GM12864 (cell line): ENCODE results near the gene TP53BP1.
"Not testable (repeated sequence)": the region's sequence is repeated elsewhere in the genome, so short reads cannot be mapped to it uniquely, and the experiment has no call there.

Experiments used
- DNase-seq: peaks from one replicate; pipeline ENCODE4 v3.0.0-alpha.2; 2011; ENCODE audit warnings: low read depth
- H3K4me3 ChIP-seq: 2 replicates; pipeline ENCODE4 v1.5.1; 2011; ENCODE audit warnings: mild to moderate bottlenecking, low read depth, low read length, control low read depth
- TF ChIP-seq, protein P1 (sequence below): IDR thresholded peaks from 2 replicates; pipeline ENCODE4 v1.5.1; 2011; ENCODE audit warnings: low read depth, mild to moderate bottlenecking, moderate library complexity, low read length, control low read depth, inconsistent platforms; ENCODE audit errors: missing control alignments

TP53BP1 gene

GRCh38 chr15:43406189-43406588 lies 86.8 kb downstream of the TP53BP1 start:
- TF ChIP-seq, protein P1, sequence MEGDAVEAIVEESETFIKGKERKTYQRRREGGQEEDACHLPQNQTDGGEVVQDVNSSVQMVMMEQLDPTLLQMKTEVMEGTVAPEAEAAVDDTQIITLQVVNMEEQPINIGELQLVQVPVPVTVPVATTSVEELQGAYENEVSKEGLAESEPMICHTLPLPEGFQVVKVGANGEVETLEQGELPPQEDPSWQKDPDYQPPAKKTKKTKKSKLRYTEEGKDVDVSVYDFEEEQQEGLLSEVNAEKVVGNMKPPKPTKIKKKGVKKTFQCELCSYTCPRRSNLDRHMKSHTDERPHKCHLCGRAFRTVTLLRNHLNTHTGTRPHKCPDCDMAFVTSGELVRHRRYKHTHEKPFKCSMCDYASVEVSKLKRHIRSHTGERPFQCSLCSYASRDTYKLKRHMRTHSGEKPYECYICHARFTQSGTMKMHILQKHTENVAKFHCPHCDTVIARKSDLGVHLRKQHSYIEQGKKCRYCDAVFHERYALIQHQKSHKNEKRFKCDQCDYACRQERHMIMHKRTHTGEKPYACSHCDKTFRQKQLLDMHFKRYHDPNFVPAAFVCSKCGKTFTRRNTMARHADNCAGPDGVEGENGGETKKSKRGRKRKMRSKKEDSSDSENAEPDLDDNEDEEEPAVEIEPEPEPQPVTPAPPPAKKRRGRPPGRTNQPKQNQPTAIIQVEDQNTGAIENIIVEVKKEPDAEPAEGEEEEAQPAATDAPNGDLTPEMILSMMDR, result no peak
- no peak overlapping the region for H3K4me3 ChIP-seq
- no peak for DNase-seq

GRCh38 chr15:43404130-43404529 lies 88.8 kb downstream of the TP53BP1 start:
- no peak for DNase-seq
- TF ChIP-seq, protein P1, result no peak

GRCh38 chr15:43403616-43404015 lies 89.3 kb downstream of the TP53BP1 start:
- no peak overlapping the region for H3K4me3 ChIP-seq
- DNase-seq, result no peak
- TF ChIP-seq, protein P1, result no peak

More at GRCh38 chr15:43404130-43404529, 88.8 kb downstream of the TP53BP1 start:
- no peak overlapping the region for H3K4me3 ChIP-seq

DNA sequence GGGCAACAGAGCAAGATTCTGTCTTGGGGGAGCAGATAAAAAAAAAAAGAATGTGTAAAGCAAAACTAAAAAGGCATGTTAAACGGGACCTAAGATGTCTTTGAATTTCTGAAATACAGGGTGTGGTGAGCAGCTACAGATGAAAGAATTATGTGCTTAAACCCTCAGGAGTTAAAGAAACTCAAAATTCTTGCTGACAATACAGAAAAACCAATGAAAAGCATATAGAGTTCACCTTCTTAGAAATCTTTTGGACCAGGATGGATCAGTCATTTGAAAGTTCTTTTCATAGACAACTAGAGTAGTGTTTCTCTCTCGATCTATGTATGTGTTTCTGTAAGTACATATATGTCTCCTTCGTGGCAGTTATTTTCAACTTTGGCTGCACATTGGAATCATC lies 90.7 kb downstream of the TP53BP1 start:
- TF ChIP-seq, protein P1, result no peak
- no peak for DNase-seq
- H3K4me3 ChIP-seq, result no peak overlapping the region

GRCh38 chr15:43393592-43393991 lies 99.4 kb downstream of the TP53BP1 start:
- not testable (repeated sequence) for DNase-seq, H3K4me3 ChIP-seq

GRCh38 chr15:43390723-43391122 lies 102.2 kb downstream of the TP53BP1 start:
- no peak overlapping the region for H3K4me3 ChIP-seq
- DNase-seq, result no peak
- TF ChIP-seq, protein P1, result no peak

- DNase-seq, result no peak
- TF ChIP-seq, protein P1, result no peak
- H3K4me3 ChIP-seq, result no peak overlapping the region
These were observed 109.9 kb downstream of the TP53BP1 start for GRCh38 chr15:43383070-43383469.
